ENCODE data around the gene LRRC4B. TPM values are rescaled to one million over a fixed set of nuclear protein-coding genes. Genes with fewer than 3 reads are reported as not detected.

Gene LRRC4B
- total and polyA plus RNA-seq, 2 of the 8 experiments (the other 6 are each of a cell fraction or from before 2014, with no cell fraction given): 13.4 to 21.2 TPM

DNA sequence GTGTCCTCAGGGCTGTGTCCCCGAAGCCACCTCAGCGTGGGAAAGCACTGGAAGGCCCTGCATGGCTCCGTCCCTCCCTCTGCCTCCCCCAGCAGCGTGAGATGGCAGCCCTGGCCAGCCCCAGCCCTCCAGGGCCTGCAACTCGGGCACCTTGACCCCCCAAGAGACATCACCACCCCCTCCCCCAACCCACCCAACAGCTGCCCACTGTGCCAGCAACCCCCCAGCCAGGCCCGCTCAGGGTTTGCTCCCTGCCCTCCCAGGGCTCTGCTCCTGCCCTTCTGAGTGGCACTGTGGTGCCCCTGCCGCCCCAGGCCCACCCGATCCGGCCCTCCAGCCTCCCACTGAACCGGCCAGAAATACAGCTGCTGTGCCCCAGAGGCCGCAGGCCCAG, 53.1 kb downstream of the LRRC4B start:
- H2AFZ ChIP-seq (ENCODE audit: low read length): no peak overlapping the region
- no peaks in the 10 kb centered on the region; the same call in 1 of the 2 replicates for H3K23me2 ChIP-seq (ENCODE audit: low read depth, low read length)
- no peak overlapping the region for H2AK5ac ChIP-seq (ENCODE audit: low read depth, low read length)
- no peak overlapping the region for H3K56ac ChIP-seq (replicated peaks; ENCODE audit: insufficient read length, low read depth, low read length)
- no peak overlapping the region for H2BK5ac ChIP-seq (ENCODE audit: low read depth, low read length)
- H3K27ac ChIP-seq (ENCODE audit: low read depth, low read length): no peak overlapping the region
- ChIA-PET CTCF (ENCODE audit: partially characterized antibody) (interaction anchor here (0.9 to 19.3 kb wide), 3 partner anchors 22 to 181 kb away, joined by 3 to 206 read pairs (median 3); no protein-coding TSS in a partner anchor), POLR2A (ENCODE audit: partially characterized antibody) (interaction anchor here (1.2 to 1.9 kb wide), 3 partner anchors 12 to 18 kb away, joined by 4 read pairs; no protein-coding TSS in a partner anchor)
- H4K5ac ChIP-seq (ENCODE audit: insufficient read length, low read depth, low read length): no peak overlapping the region
- H4K20me1 ChIP-seq (replicated peaks in 1 of 2; ENCODE audit: control insufficient read depth in 1 of 2, insufficient read depth in 2 of 2, low read length in 2 of 2): peaks cover 1 to 9% of the 10 kb centered on the region in 2 experiments
- no CpG with 5 or more reads among the region's 11 CpGs for WGBS, 2 experiments (ENCODE audit: extremely low coverage in 1 of 2, insufficient coverage in 1 of 2, insufficient read length in 1 of 2, insufficient replicate concordance in 2 of 2, low coverage in 1 of 2, low lambda C conversion rate in 2 of 2, missing lambda C conversion rate in 1 of 2)
- H2BK20ac ChIP-seq (ENCODE audit: low read length): no peak overlapping the region
- DNase-seq (ENCODE audit: low read depth in 1 of 2, low spot score in 2 of 2) (no peak), FAIRE-seq (no peak)
- H3K9ac ChIP-seq (replicated peaks in 1 of 4; ENCODE audit: extremely low read depth in 1 of 4, low read depth in 3 of 4, low read length in 3 of 4): no peak overlapping the region
- H3K23ac ChIP-seq (ENCODE audit: insufficient read length): no peak overlapping the region
- H4K91ac ChIP-seq (replicated peaks; ENCODE audit: insufficient read length, low read length): no peak overlapping the region
- H3K27me3 ChIP-seq (replicated peaks in 1 of 4; ENCODE audit: control insufficient read depth in 3 of 4, extremely low read depth in 1 of 4, insufficient read depth in 3 of 4, low read length in 3 of 4): peaks cover 0 to 10% (median 4%) of the 10 kb centered on the region in 4 experiments; a peak in 6 of 7 replicates
- peaks cover 0 to 19% (median 0%) of the 10 kb centered on the region in 4 experiments; a peak in 2 of 8 replicates for H3K36me3 ChIP-seq (ENCODE audit: control insufficient read depth in 2 of 4, insufficient read depth in 4 of 4, low read length in 3 of 4)
- no peak overlapping the region for H3K4ac ChIP-seq (replicated peaks; ENCODE audit: insufficient read length, low read depth, low read length)
- no peak overlapping the region for H4K8ac ChIP-seq (ENCODE audit: extremely low read depth, insufficient read depth, low read length)
- H2BK12ac ChIP-seq (ENCODE audit: low read depth, low read length): no peak overlapping the region
- H3K4me1 ChIP-seq (replicated peaks in 1 of 4; ENCODE audit: control insufficient read depth in 3 of 4, insufficient read depth in 4 of 4, low read length in 3 of 4): peaks cover 0 to 6% (median 4%) of the 10 kb centered on the region in 4 experiments; a peak in 4 of 7 replicates
- no peaks in the 10 kb centered on the region; a peak in 1 of 4 replicates for H3K9me3 ChIP-seq (ENCODE audit: insufficient read depth in 2 of 2, low read depth in 1 of 2, low read length in 1 of 2)
- H3K79me2 ChIP-seq (ENCODE audit: control insufficient read depth in 1 of 2, insufficient read depth in 2 of 2, low read length in 2 of 2): no peaks in the 10 kb centered on the region
- H2BK15ac ChIP-seq (ENCODE audit: low read length): no peak overlapping the region
- H2BK120ac ChIP-seq (replicated peaks; ENCODE audit: low read depth, low read length): no peak overlapping the region
- no peak overlapping the region for H3K4me3 ChIP-seq (ENCODE audit: extremely low read depth in 1 of 4, insufficient read depth in 2 of 4, low read depth in 3 of 4, low read length in 4 of 4)
- H3K79me1 ChIP-seq (ENCODE audit: low read depth, low read length): no peaks in the 10 kb centered on the region
- no peak overlapping the region for H3K4me2 ChIP-seq (ENCODE audit: insufficient read depth in 1 of 2, low read depth in 2 of 2, low read length in 2 of 2)
- H3K14ac ChIP-seq (ENCODE audit: insufficient read length): no peak overlapping the region
- H3K18ac ChIP-seq (ENCODE audit: extremely low read depth, low read length): no peak overlapping the region
